Measurements from ENCODE around the gene PSRC1. TPM values are rescaled to one million over a fixed set of nuclear protein-coding genes. Genes with fewer than 3 reads are reported as not detected.
"Not testable (repeated sequence)": the region's sequence is repeated elsewhere in the genome, so short reads cannot be mapped to it uniquely, and the experiment has no call there.

Gene PSRC1
- total RNA-seq, 1 donor from 2014 or later = 8.2 TPM

DNA sequence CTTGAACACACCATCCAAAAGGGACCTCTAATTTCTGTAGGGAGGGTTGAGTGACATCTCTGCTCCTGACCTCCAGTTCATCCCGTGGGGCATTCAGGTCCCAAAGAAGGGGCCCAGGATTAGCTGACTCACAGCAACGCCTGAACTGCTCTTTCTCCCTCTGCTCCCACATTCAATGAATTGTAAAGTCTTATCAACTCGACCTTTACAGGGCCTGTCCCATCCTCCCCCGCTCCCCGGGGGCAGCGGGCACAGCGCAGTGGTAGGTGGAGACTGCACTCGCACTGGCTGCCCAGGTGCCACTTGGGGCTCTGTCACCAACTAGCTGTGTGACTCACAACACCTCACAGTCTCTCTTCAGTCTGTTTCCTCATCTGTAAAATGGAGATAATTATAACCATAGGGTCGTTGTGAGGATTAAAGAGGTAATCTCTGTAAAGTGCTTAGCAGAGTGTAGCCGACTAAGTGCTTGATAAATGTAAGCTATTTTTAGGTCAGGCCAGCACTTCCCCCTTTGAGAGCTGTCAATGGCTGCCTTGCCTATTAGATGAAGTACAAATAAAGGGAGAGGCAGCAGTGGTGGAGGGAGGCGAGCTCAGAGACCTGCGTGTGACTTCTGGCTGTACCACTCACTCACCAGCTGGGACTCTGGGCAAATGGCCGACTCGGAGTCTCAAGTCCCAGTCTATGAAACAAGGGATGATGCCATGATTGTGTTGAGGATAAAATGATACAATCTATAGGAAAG is 24.5 kb upstream of the PSRC1 start:
- H3K36me3 ChIP-seq (ENCODE audit: control insufficient read depth, insufficient read depth, low read length) = no peaks in the 10 kb centered on the region
- TF ChIP-seq, protein P1, sequence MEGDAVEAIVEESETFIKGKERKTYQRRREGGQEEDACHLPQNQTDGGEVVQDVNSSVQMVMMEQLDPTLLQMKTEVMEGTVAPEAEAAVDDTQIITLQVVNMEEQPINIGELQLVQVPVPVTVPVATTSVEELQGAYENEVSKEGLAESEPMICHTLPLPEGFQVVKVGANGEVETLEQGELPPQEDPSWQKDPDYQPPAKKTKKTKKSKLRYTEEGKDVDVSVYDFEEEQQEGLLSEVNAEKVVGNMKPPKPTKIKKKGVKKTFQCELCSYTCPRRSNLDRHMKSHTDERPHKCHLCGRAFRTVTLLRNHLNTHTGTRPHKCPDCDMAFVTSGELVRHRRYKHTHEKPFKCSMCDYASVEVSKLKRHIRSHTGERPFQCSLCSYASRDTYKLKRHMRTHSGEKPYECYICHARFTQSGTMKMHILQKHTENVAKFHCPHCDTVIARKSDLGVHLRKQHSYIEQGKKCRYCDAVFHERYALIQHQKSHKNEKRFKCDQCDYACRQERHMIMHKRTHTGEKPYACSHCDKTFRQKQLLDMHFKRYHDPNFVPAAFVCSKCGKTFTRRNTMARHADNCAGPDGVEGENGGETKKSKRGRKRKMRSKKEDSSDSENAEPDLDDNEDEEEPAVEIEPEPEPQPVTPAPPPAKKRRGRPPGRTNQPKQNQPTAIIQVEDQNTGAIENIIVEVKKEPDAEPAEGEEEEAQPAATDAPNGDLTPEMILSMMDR (IDR thresholded peaks at IDR 0.05; ENCODE audit: insufficient read depth, low read length, poor library complexity, severe bottlenecking) = no peak

DNA sequence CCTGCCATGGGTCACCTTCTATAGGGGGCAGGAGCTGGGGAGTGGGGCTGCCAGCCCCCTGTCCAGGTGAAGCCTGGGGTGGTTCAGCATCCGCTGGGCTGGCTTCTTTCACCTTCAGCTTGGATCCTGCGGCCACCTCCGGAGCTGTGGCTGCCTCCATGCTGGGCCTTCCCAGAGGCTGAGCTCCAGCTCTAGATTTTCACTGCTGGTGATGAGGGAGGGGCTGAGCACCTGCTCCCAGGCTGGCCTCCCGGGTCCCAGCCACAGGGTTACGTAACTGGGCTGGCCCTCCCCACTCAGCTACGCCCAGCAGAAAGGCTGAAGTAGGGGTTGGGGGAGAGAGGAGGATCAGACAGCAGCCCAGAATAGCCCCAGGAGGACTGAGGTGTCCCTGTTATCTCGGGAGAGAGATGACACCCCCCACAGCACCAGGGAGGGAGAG is 23.9 kb upstream of the PSRC1 start, which contains the start of gene MYBPHL:
TSS of gene MYBPHL (minus strand) at position 180 of the 442 bp plus-strand sequence. CDS start at position 160, 20 bp downstream.
- TF ChIP-seq, protein P1 (IDR thresholded peaks at IDR 0.05; ENCODE audit: insufficient read depth, low read length, poor library complexity, severe bottlenecking) = no peak
- H3K4me3 ChIP-seq (ENCODE audit: low read depth, low read length) = no peak within 1 kb of the TSS
- H3K36me3 ChIP-seq (ENCODE audit: control insufficient read depth, insufficient read depth, low read length) = no peaks in the 10 kb centered on the region
- no peak for DNase-seq (ENCODE audit: low read depth)
- H3K27me3 ChIP-seq (ENCODE audit: control insufficient read depth, insufficient read depth, low read length) = no peaks in the 10 kb centered on the region

More for the DNA sequence above, 24.5 kb upstream of the PSRC1 start:
- no peaks in the 10 kb centered on the region for H3K27me3 ChIP-seq (ENCODE audit: control insufficient read depth, insufficient read depth, low read length)
- no peak for DNase-seq (ENCODE audit: low read depth)
- no peak overlapping the region for H3K4me3 ChIP-seq (ENCODE audit: low read depth, low read length)

DNA sequence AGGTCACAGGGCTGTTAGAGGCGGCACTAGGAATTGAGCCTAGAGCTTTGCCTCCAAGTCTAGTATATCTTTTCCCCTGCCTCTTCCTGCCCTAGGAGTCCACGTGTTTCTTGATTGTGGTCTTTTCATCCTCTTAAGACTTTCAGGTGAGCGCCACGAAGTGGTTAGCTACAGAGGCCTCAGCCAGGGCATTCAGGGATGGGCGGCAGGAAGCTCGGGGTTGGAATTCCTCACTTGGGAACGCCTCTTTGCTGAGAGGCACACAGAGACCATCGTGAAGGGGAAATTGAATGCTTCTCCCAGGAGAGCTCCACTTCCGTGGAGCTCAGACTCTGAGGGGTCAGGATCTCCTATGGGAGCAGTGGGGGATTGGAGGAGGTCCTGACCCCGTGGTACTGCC is 23.0 kb upstream of the PSRC1 start:
- H3K27me3 ChIP-seq (ENCODE audit: control insufficient read depth, insufficient read depth, low read length); H3K4me3 ChIP-seq (ENCODE audit: low read depth, low read length); DNase-seq (ENCODE audit: low read depth); H3K36me3 ChIP-seq (ENCODE audit: control insufficient read depth, insufficient read depth, low read length): not testable (repeated sequence)

DNA sequence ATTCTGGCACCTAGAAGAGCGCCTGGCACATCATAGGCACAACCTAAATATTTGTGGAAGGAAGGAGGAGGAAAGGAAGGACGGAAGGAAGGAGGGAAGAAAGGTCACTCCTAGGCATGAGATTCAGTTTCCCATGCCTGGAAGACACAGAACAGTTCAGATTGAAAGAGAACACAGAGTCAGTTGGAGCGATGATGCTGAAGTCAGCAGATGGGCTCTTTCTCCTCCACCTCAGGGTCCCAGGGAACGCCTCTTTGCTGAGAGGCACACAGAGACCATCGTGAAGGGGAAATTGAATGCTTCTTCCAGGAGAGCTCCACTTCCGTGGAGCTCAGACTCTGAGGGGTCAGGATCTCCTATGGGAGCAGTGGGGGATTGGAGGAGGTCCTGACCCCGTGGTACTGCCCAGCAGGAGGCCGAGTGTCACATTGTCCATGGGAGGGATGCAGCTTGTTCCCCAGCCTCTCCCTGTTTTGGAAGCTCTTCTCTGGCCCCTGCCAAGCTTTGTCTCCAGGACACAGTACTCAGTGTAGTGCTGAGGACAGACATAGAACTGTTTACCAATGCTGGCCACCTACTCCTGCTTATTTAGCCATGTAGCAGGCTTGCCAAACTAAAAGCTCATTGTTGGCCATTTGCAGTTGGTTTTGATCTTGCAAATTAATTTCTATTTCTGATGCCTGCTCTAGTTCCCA is 21.4 kb upstream of the PSRC1 start:
- Histone ChIP-seq H3K4me3 (ENCODE audit: low read depth, low read length) (no peak overlapping the region), H3K27me3 (ENCODE audit: control insufficient read depth, insufficient read depth, low read length) (no peaks in the 10 kb centered on the region), H3K36me3 (ENCODE audit: control insufficient read depth, insufficient read depth, low read length) (no peaks in the 10 kb centered on the region)
- DNase-seq (ENCODE audit: low read depth) = no peak
- TF ChIP-seq, protein P1 (IDR thresholded peaks at IDR 0.05; ENCODE audit: insufficient read depth, low read length, poor library complexity, severe bottlenecking) = no peak

DNA sequence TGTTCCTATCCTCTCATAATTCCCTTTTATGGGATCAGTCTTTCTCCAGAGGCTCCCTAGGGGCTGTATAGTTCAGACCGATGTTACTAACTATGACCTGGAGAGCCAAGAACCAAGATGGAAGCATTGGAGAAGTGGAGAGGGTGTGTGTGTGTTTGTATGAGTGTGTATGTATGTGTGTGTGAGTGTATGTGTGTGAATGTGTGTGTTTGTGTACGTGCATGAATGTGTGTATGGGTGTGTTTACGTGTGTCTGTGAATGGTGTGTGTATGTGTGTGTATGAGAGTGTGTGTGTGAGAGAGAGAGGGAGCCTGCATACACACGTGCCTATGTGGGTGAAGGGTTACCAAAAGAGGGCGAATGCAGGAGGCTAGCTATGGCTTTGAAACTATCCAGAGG is 18.9 kb upstream of the PSRC1 start:
- TF ChIP-seq, protein P1 (IDR thresholded peaks at IDR 0.05; ENCODE audit: insufficient read depth, low read length, poor library complexity, severe bottlenecking) = no peak
- Histone ChIP-seq H3K27me3 (ENCODE audit: control insufficient read depth, insufficient read depth, low read length) (no peaks in the 10 kb centered on the region), H3K4me3 (ENCODE audit: low read depth, low read length) (no peak overlapping the region), H3K36me3 (ENCODE audit: control insufficient read depth, insufficient read depth, low read length) (no peaks in the 10 kb centered on the region)
- no peak for DNase-seq (ENCODE audit: low read depth)

DNA sequence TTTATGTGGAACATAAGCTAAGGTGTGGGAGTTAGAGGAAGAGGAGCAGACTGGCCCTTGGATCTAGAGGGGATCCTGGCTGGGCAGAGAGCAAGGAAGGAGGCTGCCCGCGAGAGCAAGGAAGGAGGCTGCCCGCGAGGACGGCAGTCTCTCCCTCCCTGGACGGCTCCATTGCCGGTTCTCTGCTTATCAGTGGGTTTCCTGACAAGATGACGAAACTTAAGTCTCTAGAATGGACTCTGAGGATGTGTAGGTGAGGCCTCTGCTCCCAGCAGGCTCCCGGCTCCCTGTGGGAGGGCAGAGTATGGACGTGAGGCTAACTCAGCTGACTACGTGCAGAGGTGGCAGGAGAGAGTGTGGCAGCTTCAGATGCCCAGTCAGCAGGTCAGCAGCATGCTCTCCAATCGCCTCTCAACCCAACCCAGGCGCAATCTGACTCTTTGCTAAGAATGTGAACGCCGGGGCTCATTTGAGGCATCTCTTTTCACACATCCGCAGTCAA is 17.8 kb upstream of the PSRC1 start:
- no peaks in the 10 kb centered on the region for H3K27me3 ChIP-seq (ENCODE audit: control insufficient read depth, insufficient read depth, low read length)
- H3K4me3 ChIP-seq (ENCODE audit: low read depth, low read length) = no peak overlapping the region
- TF ChIP-seq, protein P1 (IDR thresholded peaks at IDR 0.05; ENCODE audit: insufficient read depth, low read length, poor library complexity, severe bottlenecking) = no peak
- no peaks in the 10 kb centered on the region for H3K36me3 ChIP-seq (ENCODE audit: control insufficient read depth, insufficient read depth, low read length)
- DNase-seq (ENCODE audit: low read depth) = no peak
